ENCODE results near the gene CHMP6. TPM values are rescaled to one million over a fixed set of nuclear protein-coding genes. Genes with fewer than 3 reads are reported as not detected.

Gene CHMP6
- total RNA-seq, 1 experiment from 2014 or later = 22.0 TPM

DNA sequence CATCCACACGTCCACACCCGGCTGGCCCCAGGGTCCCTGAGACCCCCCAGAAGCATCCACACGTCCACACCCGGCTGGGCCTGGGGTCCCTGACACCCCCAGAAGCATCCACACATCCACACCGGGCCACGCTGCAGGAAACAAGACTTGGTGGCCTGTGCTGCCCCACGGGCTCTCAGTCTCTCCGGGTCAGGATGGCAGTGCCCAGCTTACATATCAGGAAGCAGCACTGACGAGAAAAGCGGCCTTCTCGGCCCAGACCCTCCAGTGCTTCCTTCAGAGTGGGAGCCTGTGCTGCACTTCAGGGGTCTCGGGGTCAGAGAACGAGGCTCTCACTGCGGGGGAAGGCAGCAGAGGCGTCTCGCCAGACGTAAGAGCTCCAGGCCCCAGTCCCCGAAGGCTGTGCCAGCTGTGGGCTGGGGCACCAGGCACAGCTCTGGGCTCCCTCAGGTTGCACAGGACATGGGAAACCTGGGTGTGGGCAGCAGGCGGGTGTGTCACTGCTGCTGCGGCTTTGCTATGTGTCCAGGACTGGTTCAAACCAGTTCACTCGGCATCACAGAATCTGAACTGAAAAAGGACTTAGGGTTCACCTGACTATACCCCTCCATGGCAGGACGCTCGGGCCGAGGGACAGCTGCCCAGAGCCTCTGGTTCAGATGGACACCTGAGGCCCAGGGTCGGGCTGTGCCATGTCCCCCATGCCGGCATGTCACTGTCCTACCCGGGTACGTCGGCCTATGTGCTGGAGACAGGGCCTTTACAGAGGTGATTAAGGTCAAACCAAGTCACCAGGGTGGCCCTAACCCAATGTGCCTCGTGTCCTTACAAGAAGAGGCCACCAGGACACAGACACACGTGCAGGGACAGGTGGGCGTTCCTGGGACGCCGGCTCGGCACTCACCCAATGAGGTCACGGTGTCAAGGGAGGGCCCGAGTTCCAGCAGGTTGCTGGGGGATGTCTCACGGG lies 40.2 kb upstream of the CHMP6 start:
- peaks cover 3 to 13% of the 10 kb centered on the region in 2 experiments; a peak in 3 of 4 replicates for H3K36me3 ChIP-seq (ENCODE audit: control insufficient read depth in 1 of 2, insufficient read depth in 2 of 2, low read length in 2 of 2)
- H3K9me3 ChIP-seq (ENCODE audit: control insufficient read depth in 1 of 2, insufficient read depth in 1 of 2, low read depth in 1 of 2, low read length in 2 of 2) = no peaks in the 10 kb centered on the region
- no peak overlapping the region for H3K4me2 ChIP-seq (ENCODE audit: low read length)
- H3K4me1 ChIP-seq (ENCODE audit: control insufficient read depth in 1 of 2, insufficient read depth in 2 of 2, low read length in 2 of 2) = no peaks in the 10 kb centered on the region
- no peak overlapping the region for H3K9ac ChIP-seq (ENCODE audit: low read length)
- no TSS peak for BruUV-seq (replicated peaks)
- ATAC-seq = no peak
- H3K4me3 ChIP-seq (replicated peaks in 1 of 2; ENCODE audit: low read depth in 1 of 2, low read length in 2 of 2) = no peak overlapping the region
- TF ChIP-seq, protein P1, sequence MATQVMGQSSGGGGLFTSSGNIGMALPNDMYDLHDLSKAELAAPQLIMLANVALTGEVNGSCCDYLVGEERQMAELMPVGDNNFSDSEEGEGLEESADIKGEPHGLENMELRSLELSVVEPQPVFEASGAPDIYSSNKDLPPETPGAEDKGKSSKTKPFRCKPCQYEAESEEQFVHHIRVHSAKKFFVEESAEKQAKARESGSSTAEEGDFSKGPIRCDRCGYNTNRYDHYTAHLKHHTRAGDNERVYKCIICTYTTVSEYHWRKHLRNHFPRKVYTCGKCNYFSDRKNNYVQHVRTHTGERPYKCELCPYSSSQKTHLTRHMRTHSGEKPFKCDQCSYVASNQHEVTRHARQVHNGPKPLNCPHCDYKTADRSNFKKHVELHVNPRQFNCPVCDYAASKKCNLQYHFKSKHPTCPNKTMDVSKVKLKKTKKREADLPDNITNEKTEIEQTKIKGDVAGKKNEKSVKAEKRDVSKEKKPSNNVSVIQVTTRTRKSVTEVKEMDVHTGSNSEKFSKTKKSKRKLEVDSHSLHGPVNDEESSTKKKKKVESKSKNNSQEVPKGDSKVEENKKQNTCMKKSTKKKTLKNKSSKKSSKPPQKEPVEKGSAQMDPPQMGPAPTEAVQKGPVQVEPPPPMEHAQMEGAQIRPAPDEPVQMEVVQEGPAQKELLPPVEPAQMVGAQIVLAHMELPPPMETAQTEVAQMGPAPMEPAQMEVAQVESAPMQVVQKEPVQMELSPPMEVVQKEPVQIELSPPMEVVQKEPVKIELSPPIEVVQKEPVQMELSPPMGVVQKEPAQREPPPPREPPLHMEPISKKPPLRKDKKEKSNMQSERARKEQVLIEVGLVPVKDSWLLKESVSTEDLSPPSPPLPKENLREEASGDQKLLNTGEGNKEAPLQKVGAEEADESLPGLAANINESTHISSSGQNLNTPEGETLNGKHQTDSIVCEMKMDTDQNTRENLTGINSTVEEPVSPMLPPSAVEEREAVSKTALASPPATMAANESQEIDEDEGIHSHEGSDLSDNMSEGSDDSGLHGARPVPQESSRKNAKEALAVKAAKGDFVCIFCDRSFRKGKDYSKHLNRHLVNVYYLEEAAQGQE (IDR thresholded peaks at IDR 0.05; ENCODE audit: low read depth) = no peak
- TF ChIP-seq ZNF274 (IDR thresholded peaks at IDR 0.05; ENCODE audit: low read depth, low read length) = no peak
- no peak for TF ChIP-seq TCF7L2 (IDR thresholded peaks at IDR 0.05; ENCODE audit: borderline replicate concordance, extremely low read depth, insufficient read depth, insufficient read length)
- TF ChIP-seq, protein P2, sequence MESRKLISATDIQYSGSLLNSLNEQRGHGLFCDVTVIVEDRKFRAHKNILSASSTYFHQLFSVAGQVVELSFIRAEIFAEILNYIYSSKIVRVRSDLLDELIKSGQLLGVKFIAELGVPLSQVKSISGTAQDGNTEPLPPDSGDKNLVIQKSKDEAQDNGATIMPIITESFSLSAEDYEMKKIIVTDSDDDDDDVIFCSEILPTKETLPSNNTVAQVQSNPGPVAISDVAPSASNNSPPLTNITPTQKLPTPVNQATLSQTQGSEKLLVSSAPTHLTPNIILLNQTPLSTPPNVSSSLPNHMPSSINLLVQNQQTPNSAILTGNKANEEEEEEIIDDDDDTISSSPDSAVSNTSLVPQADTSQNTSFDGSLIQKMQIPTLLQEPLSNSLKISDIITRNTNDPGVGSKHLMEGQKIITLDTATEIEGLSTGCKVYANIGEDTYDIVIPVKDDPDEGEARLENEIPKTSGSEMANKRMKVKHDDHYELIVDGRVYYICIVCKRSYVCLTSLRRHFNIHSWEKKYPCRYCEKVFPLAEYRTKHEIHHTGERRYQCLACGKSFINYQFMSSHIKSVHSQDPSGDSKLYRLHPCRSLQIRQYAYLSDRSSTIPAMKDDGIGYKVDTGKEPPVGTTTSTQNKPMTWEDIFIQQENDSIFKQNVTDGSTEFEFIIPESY (IDR thresholded peaks at IDR 0.05; ENCODE audit: extremely low read depth, insufficient replicate concordance, low read length) = no peak
- no peak for TF ChIP-seq CBX3 (IDR thresholded peaks at IDR 0.05; ENCODE audit: low read depth)
- TF ChIP-seq POLR2A (IDR thresholded peaks at IDR 0.05; ENCODE audit: borderline replicate concordance, extremely low read depth, insufficient read depth, insufficient read length) = no peak
- TF ChIP-seq, protein P3, sequence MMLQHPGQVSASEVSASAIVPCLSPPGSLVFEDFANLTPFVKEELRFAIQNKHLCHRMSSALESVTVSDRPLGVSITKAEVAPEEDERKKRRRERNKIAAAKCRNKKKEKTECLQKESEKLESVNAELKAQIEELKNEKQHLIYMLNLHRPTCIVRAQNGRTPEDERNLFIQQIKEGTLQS (IDR thresholded peaks at IDR 0.05) = no peak
- no peak for TF ChIP-seq ELF1 (IDR thresholded peaks at IDR 0.05; ENCODE audit: borderline replicate concordance, low read depth)
- TF ChIP-seq JUND (IDR thresholded peaks at IDR 0.05) = no peak
- no peak for TF ChIP-seq EGR1 (IDR thresholded peaks at IDR 0.05; ENCODE audit: low read depth)
- TF ChIP-seq, protein P4, sequence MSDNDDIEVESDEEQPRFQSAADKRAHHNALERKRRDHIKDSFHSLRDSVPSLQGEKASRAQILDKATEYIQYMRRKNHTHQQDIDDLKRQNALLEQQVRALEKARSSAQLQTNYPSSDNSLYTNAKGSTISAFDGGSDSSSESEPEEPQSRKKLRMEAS (IDR thresholded peaks at IDR 0.05) = no peak
- CTCF ChIA-PET = no interaction called here
- intact Hi-C loops (cut with micrococcal nuclease) = no loop called here
- no peaks in the 10 kb centered on the region for H3K79me2 ChIP-seq (ENCODE audit: insufficient read depth, low read length)
- no peaks in the 10 kb centered on the region for H4K20me1 ChIP-seq (ENCODE audit: insufficient read depth)
- no peak for DNase-seq (ENCODE audit: low read depth, low spot score)
- H3K9me2 ChIP-seq (ENCODE audit: insufficient read depth) = no peaks in the 10 kb centered on the region
- no peak overlapping the region for H2AFZ ChIP-seq (ENCODE audit: low read depth, low read length, poor library complexity, severe bottlenecking)
- no peaks in the 10 kb centered on the region for H3K27me3 ChIP-seq (ENCODE audit: insufficient read depth, low read length)
- POLR2A ChIA-PET = interaction anchor here (0.7 kb wide), 1 partner anchor 497 kb away, joined by 3 read pairs; no protein-coding TSS in a partner anchor
- RAD21 ChIA-PET (ENCODE audit: low non-redundant PET in 1 of 2, low total read pairs in 2 of 2, uncharacterized antibody in 2 of 2, unreplicated experiment in 2 of 2) = no interaction called here
- no peak overlapping the region for H3K27ac ChIP-seq (ENCODE audit: low read depth, low read length)
